SK-N-SH (cell line): ENCODE results near the gene DICER1. TPM values are rescaled to one million over a fixed set of nuclear protein-coding genes. Genes with fewer than 3 reads are reported as not detected.

Experiments
- CTCF ChIA-PET: fragments of 300-600, 350-600 bp; formaldehyde crosslinking; extraction: SDS; loops from one replicate; lab custom pipeline; 2021; lab: Yijun Ruan, JAX
- POLR2A ChIA-PET: fragments of 350-600 bp; sonication (Branson Sonifier 250); formaldehyde crosslinking; extraction: SDS; loops from one replicate; lab custom pipeline; 2020; ENCODE audit warnings: antibody characterized with exemption, inconsistent platforms; lab: Yijun Ruan, JAX
- DNase-seq: peaks from one replicate; pipeline ENCODE4 v3.0.0; 2012
- H2AFZ ChIP-seq: fragments of 200-600 bp; sonication (generic); 2 replicates; pipeline ENCODE4 v1.8.1; 2016; ENCODE audit warnings: antibody characterized with exemption, mild to moderate bottlenecking, low read depth
- H3F3A ChIP-seq: fragments of 200-600 bp; sonication (generic); replicated peaks from 2 replicates; pipeline ENCODE3; 2016; ENCODE audit warnings: antibody characterized with exemption, mild to moderate bottlenecking; ENCODE audit not compliant: insufficient read depth
- H3K27ac ChIP-seq, 2 experiments: fragments of 200-500 bp in 1 of 2; fragments of 200-600 bp in 1 of 2; sonication (Bioruptor generic) in 1 of 2; sonication (generic), shearing (Covaris generic) in 1 of 2; 2 replicates each; pipeline versions ENCODE4 v1.5.1 to v1.6.1; 2014 to 2016; ENCODE audit warnings: low read depth in 2 of 2, inconsistent platforms in 1 of 2, low read length in 1 of 2, mild to moderate bottlenecking in 1 of 2, mixed read lengths in 1 of 2
- H3K27me3 ChIP-seq: fragments of 200-600 bp; sonication (generic), shearing (Covaris generic); 2 replicates; pipeline ENCODE4 v1.6.1; 2016; ENCODE audit warnings: mixed run types; ENCODE audit not compliant: insufficient read depth
- H3K36me3 ChIP-seq, 2 experiments: fragments of 200-500 bp in 1 of 2; fragments of 200-600 bp in 1 of 2; sonication (Bioruptor generic) in 1 of 2; sonication (generic) in 1 of 2; replicated peaks in 1 of 2; 2 replicates each; pipeline versions ENCODE3 to v1.5.1; 2014 to 2016; ENCODE audit warnings: low read length in 1 of 2, mild to moderate bottlenecking in 1 of 2; ENCODE audit not compliant: insufficient read depth in 2 of 2, control insufficient read depth in 1 of 2
- H3K4me1 ChIP-seq, 2 experiments: fragments of 200-500 bp in 1 of 2; fragments of 200-600 bp in 1 of 2; sonication (Bioruptor generic) in 1 of 2; sonication (generic), shearing (Covaris generic) in 1 of 2; 2 replicates each; pipeline versions ENCODE4 v1.5.1 to v1.6.1; 2014 to 2016; ENCODE audit warnings: low read depth in 1 of 2, low read length in 1 of 2, mixed run types in 1 of 2; ENCODE audit not compliant: insufficient read depth in 2 of 2, control insufficient read depth in 1 of 2
- H3K4me2 ChIP-seq: fragments of 200-600 bp; sonication (generic), shearing (Covaris generic); 2 replicates; pipeline ENCODE4 v1.6.1; 2017; ENCODE audit warnings: mixed run types
- H3K4me3 ChIP-seq, 2 experiments: fragments of 200-500 bp in 1 of 2; fragments of 200-600 bp in 1 of 2; sonication (Bioruptor generic) in 1 of 2; sonication (generic), shearing (Covaris generic) in 1 of 2; 2 replicates each; pipeline versions ENCODE4 v1.5.1 to v1.8.1; 2014 to 2016; ENCODE audit warnings: low read depth in 2 of 2, inconsistent platforms in 1 of 2, low read length in 1 of 2, mild to moderate bottlenecking in 1 of 2, mixed read lengths in 1 of 2, moderate library complexity in 1 of 2
- H3K79me2 ChIP-seq: fragments of 200-600 bp; sonication (generic); 2 replicates; pipeline ENCODE4 v1.8.1; 2017; ENCODE audit warnings: mild to moderate bottlenecking; ENCODE audit not compliant: insufficient read depth
- H3K9ac ChIP-seq: fragments of 200-600 bp; sonication (generic); 2 replicates; pipeline ENCODE4 v1.6.1; 2017; ENCODE audit warnings: mixed run types
- H3K9me2 ChIP-seq: fragments of 200-600 bp; sonication (generic); 2 replicates; pipeline ENCODE4 v1.6.1; 2017; ENCODE audit warnings: mixed run types
- H3K9me3 ChIP-seq: fragments of 200-600 bp; sonication (generic); 2 replicates; pipeline ENCODE4 v1.6.1; 2017; ENCODE audit warnings: mixed run types, mild to moderate bottlenecking, moderate library complexity
- H4K20me1 ChIP-seq: fragments of 200-600 bp; sonication (generic); 2 replicates; pipeline ENCODE4 v1.6.1; 2017; ENCODE audit warnings: mild to moderate bottlenecking, mixed run types; ENCODE audit not compliant: insufficient read depth
- CHD2 ChIP-seq: fragments of 150-350 bp; IDR thresholded peaks from 2 replicates; pipeline ENCODE4 v1.6.1; 2018; ENCODE audit warnings: low read length; ENCODE audit not compliant: partially characterized antibody
- CTCF ChIP-seq: fragments of 200-600 bp; sonication (generic); IDR thresholded peaks from 2 replicates; pipeline ENCODE4 v1.6.1; 2017; ENCODE audit warnings: antibody characterized with exemption, mild to moderate bottlenecking, moderate library complexity
- ELF1 ChIP-seq: IDR thresholded peaks from 2 replicates; pipeline ENCODE4 v1.4.0; 2012
- FOXM1 ChIP-seq: IDR thresholded peaks from 2 replicates; pipeline ENCODE4 v1.4.0; 2012; ENCODE audit warnings: low read depth, mild to moderate bottlenecking
- GATA2 ChIP-seq: sonication (generic); formaldehyde crosslinking; IDR thresholded peaks from 2 replicates; pipeline ENCODE4 v1.5.0; 2020; ENCODE audit warnings: mild to moderate bottlenecking, missing genetic modification reagents
- RCOR1 ChIP-seq: fragments of 150-350 bp; IDR thresholded peaks from 2 replicates; pipeline ENCODE4 v1.6.1; 2017; ENCODE audit warnings: antibody characterized with exemption, low read length
- RFX5 ChIP-seq: IDR thresholded peaks from 2 replicates; pipeline ENCODE4 v1.6.1; 2012; ENCODE audit warnings: mild to moderate bottlenecking, improper control_type of control experiment, low read length
- RXRA ChIP-seq: IDR thresholded peaks from 2 replicates; pipeline ENCODE4 v1.4.0; 2012; ENCODE audit warnings: low read depth, mild to moderate bottlenecking, borderline replicate concordance
- SIN3A ChIP-seq: IDR thresholded peaks from 2 replicates; pipeline ENCODE4 v1.6.1; 2012; ENCODE audit warnings: low read depth, mild to moderate bottlenecking, low read length, moderate library complexity, borderline replicate concordance
- TAF1 ChIP-seq: IDR thresholded peaks from 2 replicates; pipeline ENCODE4 v1.6.1; 2012; ENCODE audit warnings: low read depth, mild to moderate bottlenecking, low read length, moderate library complexity, borderline replicate concordance
- TEAD4 ChIP-seq: IDR thresholded peaks from 2 replicates; pipeline ENCODE4 v1.4.0; 2012; ENCODE audit warnings: mild to moderate bottlenecking, borderline replicate concordance; ENCODE audit not compliant: insufficient read depth
- USF2 ChIP-seq: fragments of 150-350 bp; IDR thresholded peaks from 2 replicates; pipeline ENCODE4 v1.6.1; 2017; ENCODE audit warnings: antibody characterized with exemption, low read length, low read depth, borderline replicate concordance
- ZBTB33 ChIP-seq: IDR thresholded peaks from 2 replicates; pipeline ENCODE4 v1.4.0; 2012; ENCODE audit warnings: low read depth, borderline replicate concordance
- WGBS: methylation state at CpG from one replicate; pipeline ENCODE4 v1.1.6; 2017; ENCODE audit warnings: low lambda C conversion rate; 5-methylcytosine and 5-hydroxymethylcytosine counted together
- polyA plus RNA-seq, 3 experiments: library from polyadenylated mRNA; depleted of rRNA; stranded (reverse); fragments of >200 nt; gene quantifications; 2 replicates each; pipeline ENCODE4 v1.2.3, GENCODE V29; 2012

Gene DICER1
- polyA plus RNA-seq, 1 of the 3 experiments (the other 2 are of a cell fraction), result 4.7 TPM

- no peaks in the 10 kb centered on the region for H3K36me3 ChIP-seq
- no peak overlapping the region for H3K9ac ChIP-seq
- ChIA-PET CTCF (interaction anchor here (1.0 kb wide), 1 partner anchor 22 kb away, joined by 3 read pairs; no protein-coding TSS in a partner anchor), POLR2A (no interaction called here)
- H3K4me1 ChIP-seq, result no peaks in the 10 kb centered on the region; a peak in 1 of 4 replicates
- DNase-seq, result no peak
- no peaks in the 10 kb centered on the region for H4K20me1 ChIP-seq
- no peaks in the 10 kb centered on the region for H3F3A ChIP-seq
- H3K9me2 ChIP-seq, result no peaks in the 10 kb centered on the region
- WGBS, result 80% methylated on average over 7 of the region's 7 CpGs
- H3K27me3 ChIP-seq, result no peaks in the 10 kb centered on the region
- H3K4me2 ChIP-seq, result no peak overlapping the region
- no peak overlapping the region for H3K27ac ChIP-seq
- no peaks in the 10 kb centered on the region for H3K79me2 ChIP-seq
- TF ChIP-seq USF2, result no peak
- no peak for TF ChIP-seq RXRA
- TF ChIP-seq TEAD4, result no peak
- no peak for TF ChIP-seq ELF1
- no peak for TF ChIP-seq FOXM1
- no peak for TF ChIP-seq SIN3A
- no peak for TF ChIP-seq TAF1
- no peak for TF ChIP-seq CHD2
- no peak for TF ChIP-seq ZBTB33
- no peak for TF ChIP-seq RCOR1
- TF ChIP-seq GATA2 (CRISPR knock-in tag), result no peak
- no peak for TF ChIP-seq CTCF
- no peak overlapping the region for H3K4me3 ChIP-seq
- H2AFZ ChIP-seq, result no peak overlapping the region
- H3K9me3 ChIP-seq, result no peaks in the 10 kb centered on the region
Measured at GRCh38 chr14:95077345-95077744, 80.0 kb downstream of the DICER1 start.

GRCh38 chr14:95075789-95076188 is 81.5 kb downstream of the DICER1 start:
- Histone ChIP-seq H3K27ac (no peak overlapping the region), H3F3A (no peaks in the 10 kb centered on the region), H3K4me1 (peaks cover 0 to 13% of the 10 kb centered on the region in 2 experiments; a peak in 2 of 4 replicates), H4K20me1 (no peaks in the 10 kb centered on the region), H3K27me3 (no peaks in the 10 kb centered on the region), H3K9ac (no peak overlapping the region), H3K79me2 (no peaks in the 10 kb centered on the region), H3K4me2 (no peak overlapping the region), H3K4me3 (no peak overlapping the region), H2AFZ (no peak overlapping the region), H3K9me3 (no peaks in the 10 kb centered on the region), H3K9me2 (no peaks in the 10 kb centered on the region), H3K36me3 (no peaks in the 10 kb centered on the region)
- POLR2A ChIA-PET, result no interaction called here
- no peak for DNase-seq
- TF ChIP-seq RFX5, result no peak
- TF ChIP-seq USF2, result no peak
- TF ChIP-seq FOXM1, result no peak
- no peak for TF ChIP-seq CTCF
- CTCF ChIA-PET, result interaction anchor here (1.2 kb wide), 1 partner anchor 21 kb away, joined by 3 read pairs; no protein-coding TSS in a partner anchor
- WGBS, result 90% methylated on average over 2 of the region's 2 CpGs
